Panc1 (cell line): ENCODE data around the gene AADAT. TPM values are rescaled to one million over a fixed set of nuclear protein-coding genes. Genes with fewer than 3 reads are reported as not detected.

Experiments used
- ATAC-seq: fragments of 200-7000 bp; cut with Tn5 transposase; 2 replicates; pipeline ENCODE4 v1.9.1; 2020; ENCODE audit warnings: mild to moderate bottlenecking, moderate library complexity
- BruUV-seq: library from RNA; stranded (reverse); fragments of 400-500 nt; replicated peaks from 2 replicates; lab custom pipeline; 2021; lab: Mats Ljungman, UMichigan
- CTCF ChIA-PET: fragments of 300-600 bp; sonication (Branson Sonifier 250); formaldehyde crosslinking; loops from one replicate; lab custom pipeline; 2022; ENCODE audit warnings: antibody characterized with exemption; lab: Charles Lee
- POLR2A ChIA-PET: fragments of 300-600 bp; sonication (Branson Sonifier 250); formaldehyde crosslinking; loops from one replicate; lab custom pipeline; 2022; ENCODE audit warnings: antibody characterized with exemption; lab: Charles Lee
- DNase-seq: peaks from one replicate; pipeline ENCODE4 v3.0.0-alpha.2; 2010; ENCODE audit warnings: low read depth, low spot score
- H3K27ac ChIP-seq: 2 replicates; pipeline ENCODE4 v1.5.1; 2011; ENCODE audit warnings: mild to moderate bottlenecking, low read length, inconsistent platforms
- H3K27me3 ChIP-seq: fragments of 200-500 bp; sonication (Bioruptor generic); 2 replicates; pipeline ENCODE4 v1.6.0; 2014; ENCODE audit warnings: low read length, inconsistent platforms; ENCODE audit not compliant: control insufficient read depth, insufficient read depth
- H3K36me3 ChIP-seq: fragments of 200-500 bp; sonication (Bioruptor generic); 2 replicates; pipeline ENCODE4 v1.5.1; 2014; ENCODE audit warnings: inconsistent platforms, mild to moderate bottlenecking, low read length, moderate library complexity; ENCODE audit not compliant: control insufficient read depth, insufficient read depth
- H3K4me1 ChIP-seq: 2 replicates; pipeline ENCODE4 v1.5.1; 2011; ENCODE audit warnings: inconsistent platforms, mild to moderate bottlenecking, low read length, moderate library complexity; ENCODE audit not compliant: control insufficient read depth, insufficient read depth
- H3K4me3 ChIP-seq, 2 experiments: 2 replicates each; pipeline ENCODE4 v1.5.1; 2011 to 2012; ENCODE audit warnings: low read depth in 2 of 2, low read length in 2 of 2, mild to moderate bottlenecking in 2 of 2, inconsistent platforms in 1 of 2, moderate library complexity in 1 of 2
- H3K9me3 ChIP-seq: fragments of 200-500 bp; sonication (Bioruptor generic); 2 replicates; pipeline ENCODE4 v1.5.1; 2014; ENCODE audit warnings: low read depth, mild to moderate bottlenecking, inconsistent platforms, low read length, moderate library complexity; ENCODE audit not compliant: control insufficient read depth, insufficient read depth
- CTCF ChIP-seq: fragments of 450-650 bp; IDR thresholded peaks from 2 replicates; pipeline ENCODE4 v1.5.1; 2017; ENCODE audit warnings: mild to moderate bottlenecking
- POLR2AphosphoS5 ChIP-seq: IDR thresholded peaks from 2 replicates; pipeline ENCODE4 v1.6.1; 2012; ENCODE audit warnings: mild to moderate bottlenecking, low read depth, low read length, moderate library complexity
- SIN3A ChIP-seq: IDR thresholded peaks from 2 replicates; pipeline ENCODE4 v1.6.1; 2012; ENCODE audit warnings: low read depth, mild to moderate bottlenecking, low read length, moderate library complexity, borderline replicate concordance; ENCODE audit not compliant: insufficient read depth
- TCF7L2 ChIP-seq: IDR thresholded peaks from 2 replicates; pipeline ENCODE4 v1.6.1; 2011; ENCODE audit warnings: mild to moderate bottlenecking, low read depth, low read length, inconsistent platforms
- in situ Hi-C: cut with HindIII; loops from 2 replicates; pipeline ENCODE4 v1.10.0; 2016; ENCODE audit warnings: low sequenced_read_pairs, low pct_unique_long_range_greater_than_20kb
- intact Hi-C: fragments of 100-400 bp; cut with micrococcal nuclease; formaldehyde crosslinking; loops from one replicate; pipeline ENCODE4 v1.10.0; 2022; ENCODE audit not compliant: unreplicated experiment
- total RNA-seq: library from RNA; stranded (reverse); gene quantifications from one replicate; pipeline ENCODE4 v1.2.1, GENCODE V29; 2021; ENCODE audit not compliant: unreplicated experiment
- TF ChIP-seq, protein P1 (sequence below), 2 experiments: IDR thresholded peaks; 2 replicates each; pipeline ENCODE4 v1.6.1; 2011 to 2012; ENCODE audit warnings: low read depth in 2 of 2, control low read depth in 1 of 2, low read length in 1 of 2, mild to moderate bottlenecking in 1 of 2, moderate library complexity in 1 of 2; ENCODE audit not compliant: insufficient read depth in 1 of 2

AADAT gene
- total RNA-seq, 1 experiment from 2014 or later: 2.8 TPM

DNA sequence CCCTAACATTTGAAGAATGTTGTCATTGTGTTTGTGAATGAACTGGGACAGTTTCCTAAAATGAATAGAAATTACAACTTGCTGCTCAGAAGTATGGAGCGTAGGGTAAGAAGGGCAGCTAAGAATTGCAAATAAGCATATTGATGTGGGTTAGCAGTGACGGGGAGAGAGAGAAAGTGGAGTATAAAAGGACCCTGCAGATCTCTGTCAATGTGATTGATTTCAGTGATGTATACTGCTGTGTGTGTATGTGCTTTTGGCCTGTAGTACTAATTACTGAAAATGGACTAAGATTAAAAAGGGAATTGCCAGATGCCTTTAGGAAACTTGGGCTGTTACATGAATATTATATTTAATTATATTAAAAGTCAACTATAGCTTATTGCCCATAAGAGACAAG is 55.8 kb downstream of the AADAT start:
- TF ChIP-seq SIN3A (no peak), TCF7L2 (no peak), POLR2AphosphoS5 (no peak), CTCF (no peak)
- TF ChIP-seq, protein P1, sequence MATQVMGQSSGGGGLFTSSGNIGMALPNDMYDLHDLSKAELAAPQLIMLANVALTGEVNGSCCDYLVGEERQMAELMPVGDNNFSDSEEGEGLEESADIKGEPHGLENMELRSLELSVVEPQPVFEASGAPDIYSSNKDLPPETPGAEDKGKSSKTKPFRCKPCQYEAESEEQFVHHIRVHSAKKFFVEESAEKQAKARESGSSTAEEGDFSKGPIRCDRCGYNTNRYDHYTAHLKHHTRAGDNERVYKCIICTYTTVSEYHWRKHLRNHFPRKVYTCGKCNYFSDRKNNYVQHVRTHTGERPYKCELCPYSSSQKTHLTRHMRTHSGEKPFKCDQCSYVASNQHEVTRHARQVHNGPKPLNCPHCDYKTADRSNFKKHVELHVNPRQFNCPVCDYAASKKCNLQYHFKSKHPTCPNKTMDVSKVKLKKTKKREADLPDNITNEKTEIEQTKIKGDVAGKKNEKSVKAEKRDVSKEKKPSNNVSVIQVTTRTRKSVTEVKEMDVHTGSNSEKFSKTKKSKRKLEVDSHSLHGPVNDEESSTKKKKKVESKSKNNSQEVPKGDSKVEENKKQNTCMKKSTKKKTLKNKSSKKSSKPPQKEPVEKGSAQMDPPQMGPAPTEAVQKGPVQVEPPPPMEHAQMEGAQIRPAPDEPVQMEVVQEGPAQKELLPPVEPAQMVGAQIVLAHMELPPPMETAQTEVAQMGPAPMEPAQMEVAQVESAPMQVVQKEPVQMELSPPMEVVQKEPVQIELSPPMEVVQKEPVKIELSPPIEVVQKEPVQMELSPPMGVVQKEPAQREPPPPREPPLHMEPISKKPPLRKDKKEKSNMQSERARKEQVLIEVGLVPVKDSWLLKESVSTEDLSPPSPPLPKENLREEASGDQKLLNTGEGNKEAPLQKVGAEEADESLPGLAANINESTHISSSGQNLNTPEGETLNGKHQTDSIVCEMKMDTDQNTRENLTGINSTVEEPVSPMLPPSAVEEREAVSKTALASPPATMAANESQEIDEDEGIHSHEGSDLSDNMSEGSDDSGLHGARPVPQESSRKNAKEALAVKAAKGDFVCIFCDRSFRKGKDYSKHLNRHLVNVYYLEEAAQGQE (IDR thresholded peaks at IDR 0.05; ENCODE audit: insufficient read depth in 1 of 2, low read depth in 2 of 2, low read length in 1 of 2): no peak
- Histone ChIP-seq H3K27me3 (no peaks in the 10 kb centered on the region; the same call in 1 of the 2 replicates), H3K36me3 (no peaks in the 10 kb centered on the region), H3K27ac (no peak overlapping the region), H3K4me3 (no peak overlapping the region), H3K9me3 (no peaks in the 10 kb centered on the region), H3K4me1 (no peaks in the 10 kb centered on the region)
- intact Hi-C loops: no loop called here
- no TSS peak for BruUV-seq
- CTCF ChIA-PET: no interaction called here
- no peak for DNase-seq
- no peak for ATAC-seq
- POLR2A ChIA-PET: no interaction called here
- in situ Hi-C loops: loop anchor here (25.0 kb wide), 1 partner anchor 222 kb away; no protein-coding TSS in a partner anchor

DNA sequence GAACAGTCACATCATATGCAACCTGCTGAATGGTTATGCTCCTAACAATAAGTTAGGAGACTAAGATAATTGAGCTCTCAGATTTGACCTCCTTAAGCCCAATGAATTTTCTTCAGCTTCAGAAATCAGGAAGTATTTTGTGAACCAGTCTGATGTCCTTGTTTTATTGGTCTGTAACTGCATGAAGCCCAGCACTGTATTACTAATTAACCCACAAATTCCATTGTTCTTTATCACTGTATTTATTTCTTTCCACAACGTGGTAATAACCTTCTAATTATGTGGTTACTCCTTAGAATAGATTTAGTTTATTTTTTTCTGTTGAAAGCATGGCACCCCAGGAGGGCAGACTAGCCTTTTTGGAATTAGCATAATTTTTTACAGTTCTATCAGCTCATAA is 59.6 kb downstream of the AADAT start:
- in situ Hi-C loops (loop anchor here (25.0 kb wide), 1 partner anchor 218 kb away; no protein-coding TSS in a partner anchor), intact Hi-C loops (no loop called here)
- DNase-seq: no peak
- TF ChIP-seq SIN3A (no peak), TCF7L2 (no peak), POLR2AphosphoS5 (no peak), CTCF (no peak)
- TF ChIP-seq, protein P1 (IDR thresholded peaks at IDR 0.05; ENCODE audit: insufficient read depth in 1 of 2, low read depth in 2 of 2, low read length in 1 of 2): no peak
- Histone ChIP-seq H3K27ac (no peak overlapping the region), H3K36me3 (no peaks in the 10 kb centered on the region), H3K4me1 (no peaks in the 10 kb centered on the region), H3K9me3 (no peaks in the 10 kb centered on the region), H3K4me3 (no peak overlapping the region), H3K27me3 (no peaks in the 10 kb centered on the region; the same call in 1 of the 2 replicates)
- POLR2A ChIA-PET: no interaction called here
- BruUV-seq: no TSS peak
- CTCF ChIA-PET: no interaction called here
- ATAC-seq: no peak
